ENCODE results near the gene C16orf74.
A peak's percentile ranks its signal among the peaks of the same experiment; 100 is the strongest.

Gene C16orf74

DNA sequence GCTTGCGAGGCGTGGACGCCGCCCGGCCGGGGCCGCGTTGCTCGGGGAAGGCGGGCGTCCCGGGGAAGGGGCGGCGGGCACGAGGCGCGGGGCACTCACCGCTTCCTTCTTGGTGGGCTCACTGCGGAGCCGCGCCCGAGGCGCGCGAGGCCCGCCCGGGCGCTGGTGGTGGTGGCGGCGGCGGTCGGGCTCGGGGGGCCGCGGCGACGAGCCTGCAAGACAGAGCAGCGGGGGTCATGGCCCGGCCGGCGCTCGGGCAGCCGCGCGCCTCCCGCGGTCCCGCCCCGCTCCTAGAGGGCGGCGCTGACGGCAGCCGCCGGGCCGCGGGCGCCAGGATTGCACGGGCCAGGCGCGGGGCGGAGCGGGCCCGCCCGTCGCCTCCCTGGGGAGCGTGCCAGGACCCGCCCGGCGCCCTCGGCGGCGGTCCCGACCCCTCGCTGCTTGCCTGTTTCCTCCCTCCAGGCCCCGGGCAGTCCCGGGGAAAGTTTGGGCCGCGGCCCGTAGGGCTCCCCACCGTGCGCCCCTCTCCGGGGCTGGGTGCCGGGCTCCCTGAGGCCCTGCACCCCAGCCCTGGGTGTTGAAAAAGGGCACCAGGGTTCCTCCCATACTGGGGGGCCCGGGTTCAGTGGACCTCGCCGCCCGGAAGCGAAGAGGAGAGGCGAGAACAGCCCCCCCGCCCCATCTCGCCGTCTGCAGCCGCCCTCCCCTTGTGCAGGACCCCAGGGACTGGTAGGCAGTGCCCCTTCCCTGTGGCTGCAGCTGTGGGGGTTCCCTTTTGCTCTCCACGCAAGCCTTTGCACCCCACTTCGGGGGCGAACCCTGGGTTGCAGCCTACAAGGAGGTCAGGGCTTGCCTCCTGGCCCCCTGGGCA is at the start of gene C16orf74:
Gene C16orf74 (minus strand): TSS at position 270 of the 871 bp plus-strand sequence. CDS start 15,879 bp downstream, outside the sequence.
- H3K27ac ChIP-seq (ENCODE audit: low read depth in 2 of 2, low read length in 2 of 2) = peak within 1 kb of the TSS in 1 of 2 donors; percentile 32
- H3K4me1 ChIP-seq (ENCODE audit: control insufficient read depth in 2 of 2, insufficient read depth in 2 of 2, low read length in 2 of 2) = peaks cover 18 to 36% of the 10 kb centered on the region in 2 donors
- H3K9me3 ChIP-seq (ENCODE audit: control insufficient read depth in 2 of 2, low read length in 2 of 2) = no peaks in the 10 kb centered on the region
- peaks cover 14 to 38% of the 10 kb centered on the region in 2 donors for H3K27me3 ChIP-seq (ENCODE audit: control insufficient read depth in 2 of 2, insufficient read depth in 2 of 2, low read length in 2 of 2)
- peak within 1 kb of the TSS; percentile 37 to 66 for H3K4me3 ChIP-seq (ENCODE audit: low read length in 2 of 2)
- H3K9ac ChIP-seq (ENCODE audit: low read depth in 1 of 2, low read length in 2 of 2) = peak within 1 kb of the TSS in 1 of 2 donors; percentile 24
- no peaks in the 10 kb centered on the region for H3K36me3 ChIP-seq (ENCODE audit: control insufficient read depth in 2 of 2, insufficient read depth in 2 of 2, low read length in 2 of 2)

DNA sequence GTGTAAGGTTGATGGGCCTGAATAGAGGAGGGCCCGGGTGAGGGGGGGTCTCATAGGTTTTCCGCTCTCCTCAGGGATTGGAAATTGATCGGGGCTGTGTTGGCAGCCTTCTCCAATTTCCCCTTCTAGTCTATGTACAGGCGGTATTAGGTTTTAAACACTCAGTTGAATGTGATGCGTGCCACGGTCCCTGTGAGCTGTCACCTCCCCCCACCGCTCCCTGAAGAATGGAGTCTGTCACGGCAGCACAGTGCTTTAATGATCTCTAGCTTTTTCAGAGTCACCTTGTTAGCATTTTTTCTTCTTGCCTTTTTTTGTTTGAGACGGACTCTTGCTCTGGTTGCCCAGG is 49.4 kb upstream of the C16orf74 start:
- Histone ChIP-seq H3K27ac (ENCODE audit: low read depth in 2 of 2, low read length in 2 of 2) (peak overlapping the region; percentile 88 to 93), H3K36me3 (ENCODE audit: control insufficient read depth in 2 of 2, insufficient read depth in 2 of 2, low read length in 2 of 2) (peaks cover 46 to 51% of the 10 kb centered on the region in 2 donors), H3K4me3 (ENCODE audit: low read length in 2 of 2) (peak overlapping the region; percentile 90 to 92), H3K9ac (ENCODE audit: low read depth in 1 of 2, low read length in 2 of 2) (peak overlapping the region; percentile 93 to 98), H3K27me3 (ENCODE audit: control insufficient read depth in 2 of 2, insufficient read depth in 2 of 2, low read length in 2 of 2) (no peaks in the 10 kb centered on the region), H3K4me1 (ENCODE audit: control insufficient read depth in 2 of 2, insufficient read depth in 2 of 2, low read length in 2 of 2) (peaks cover 14 to 22% of the 10 kb centered on the region in 2 donors), H3K9me3 (ENCODE audit: control insufficient read depth in 2 of 2, low read length in 2 of 2) (no peaks in the 10 kb centered on the region)

GRCh38 chr16:85799497-85800320 is 48.8 kb upstream of the C16orf74 start, which contains the start of the genes COX4I1 and EMC8:
Gene COX4I1, plus strand, starts transcription at chr16:85799695. Its CDS starts 1,511 bp downstream, at chr16:85801206.
Gene EMC8, minus strand, starts transcription at chr16:85799544. Its CDS starts 249 bp downstream, at chr16:85799295.
- Histone ChIP-seq H3K27ac (ENCODE audit: low read depth in 2 of 2, low read length in 2 of 2) (peak within 1 kb of the TSS; percentile 88 to 93), H3K36me3 (ENCODE audit: control insufficient read depth in 2 of 2, insufficient read depth in 2 of 2, low read length in 2 of 2) (peaks cover 40 to 48% of the 10 kb centered on the region in 2 donors)

GRCh38 chr16:85798901-85799496 is 48.1 kb upstream of the C16orf74 start:
- Histone ChIP-seq H3K27ac (ENCODE audit: low read depth in 2 of 2, low read length in 2 of 2) (peak overlapping the region; percentile 29 to 61), H3K9me3 (ENCODE audit: control insufficient read depth in 2 of 2, low read length in 2 of 2) (no peaks in the 10 kb centered on the region), H3K4me3 (ENCODE audit: low read length in 2 of 2) (peak overlapping the region; percentile 90 to 92), H3K27me3 (ENCODE audit: control insufficient read depth in 2 of 2, insufficient read depth in 2 of 2, low read length in 2 of 2) (no peaks in the 10 kb centered on the region), H3K9ac (ENCODE audit: low read depth in 1 of 2, low read length in 2 of 2) (peak overlapping the region; percentile 79 to 98), H3K4me1 (ENCODE audit: control insufficient read depth in 2 of 2, insufficient read depth in 2 of 2, low read length in 2 of 2) (peaks cover 14 to 22% of the 10 kb centered on the region in 2 donors), H3K36me3 (ENCODE audit: control insufficient read depth in 2 of 2, insufficient read depth in 2 of 2, low read length in 2 of 2) (peaks cover 37 to 47% of the 10 kb centered on the region in 2 donors)

More at GRCh38 chr16:85799497-85800320, 48.8 kb upstream of the C16orf74 start, which contains the start of the genes COX4I1 and EMC8:
- H3K9me3 ChIP-seq (ENCODE audit: control insufficient read depth in 2 of 2, low read length in 2 of 2) = no peaks in the 10 kb centered on the region
- peak within 1 kb of the TSS; percentile 93 to 98 for H3K9ac ChIP-seq (ENCODE audit: low read depth in 1 of 2, low read length in 2 of 2)
- peaks cover 14 to 22% of the 10 kb centered on the region in 2 donors for H3K4me1 ChIP-seq (ENCODE audit: control insufficient read depth in 2 of 2, insufficient read depth in 2 of 2, low read length in 2 of 2)
- no peaks in the 10 kb centered on the region for H3K27me3 ChIP-seq (ENCODE audit: control insufficient read depth in 2 of 2, insufficient read depth in 2 of 2, low read length in 2 of 2)
- H3K4me3 ChIP-seq (ENCODE audit: low read length in 2 of 2) = peak within 1 kb of the TSS; percentile 90 to 92

GRCh38 chr16:85798283-85798776 is 47.4 kb upstream of the C16orf74 start:
- Histone ChIP-seq H3K27ac (ENCODE audit: low read depth in 2 of 2, low read length in 2 of 2) (no peak overlapping the region), H3K36me3 (ENCODE audit: control insufficient read depth in 2 of 2, insufficient read depth in 2 of 2, low read length in 2 of 2) (peaks cover 33 to 40% of the 10 kb centered on the region in 2 donors), H3K4me1 (ENCODE audit: control insufficient read depth in 2 of 2, insufficient read depth in 2 of 2, low read length in 2 of 2) (peaks cover 14 to 22% of the 10 kb centered on the region in 2 donors), H3K9ac (ENCODE audit: low read depth in 1 of 2, low read length in 2 of 2) (peak overlapping the region; percentile 79 to 98), H3K4me3 (ENCODE audit: low read length in 2 of 2) (peak overlapping the region; percentile 90 to 92), H3K9me3 (ENCODE audit: control insufficient read depth in 2 of 2, low read length in 2 of 2) (no peaks in the 10 kb centered on the region), H3K27me3 (ENCODE audit: control insufficient read depth in 2 of 2, insufficient read depth in 2 of 2, low read length in 2 of 2) (no peaks in the 10 kb centered on the region)

DNA sequence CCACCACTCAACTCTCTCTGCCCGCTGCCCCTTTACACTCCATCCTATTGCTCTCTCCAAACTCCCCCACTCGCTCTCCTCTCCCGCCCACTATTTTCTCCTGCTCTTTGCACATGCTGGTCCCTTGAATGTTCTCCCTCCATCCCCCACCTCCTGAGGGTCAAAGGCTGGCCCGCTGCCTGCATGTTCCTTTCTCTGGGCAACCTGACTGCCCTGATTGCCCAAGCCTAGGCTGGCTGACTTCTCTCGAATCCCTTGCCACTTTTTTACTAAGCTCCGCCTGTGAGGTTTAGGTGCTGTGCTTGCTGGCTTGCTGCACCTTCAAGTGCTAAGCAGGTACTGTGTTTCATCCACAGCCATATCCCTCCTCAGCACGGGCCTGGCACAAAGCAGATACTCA is 45.7 kb upstream of the C16orf74 start:
- no peak overlapping the region for H3K27ac ChIP-seq (ENCODE audit: low read depth in 2 of 2, low read length in 2 of 2)
- H3K9ac ChIP-seq (ENCODE audit: low read depth in 1 of 2, low read length in 2 of 2) = no peak overlapping the region
- peaks cover 14 to 22% of the 10 kb centered on the region in 2 donors for H3K4me1 ChIP-seq (ENCODE audit: control insufficient read depth in 2 of 2, insufficient read depth in 2 of 2, low read length in 2 of 2)
- H3K4me3 ChIP-seq (ENCODE audit: low read length in 2 of 2) = no peak overlapping the region
- H3K9me3 ChIP-seq (ENCODE audit: control insufficient read depth in 2 of 2, low read length in 2 of 2) = no peaks in the 10 kb centered on the region
- no peaks in the 10 kb centered on the region for H3K27me3 ChIP-seq (ENCODE audit: control insufficient read depth in 2 of 2, insufficient read depth in 2 of 2, low read length in 2 of 2)
- H3K36me3 ChIP-seq (ENCODE audit: control insufficient read depth in 2 of 2, insufficient read depth in 2 of 2, low read length in 2 of 2) = peaks cover 19 to 33% of the 10 kb centered on the region in 2 donors

- peaks cover 14 to 20% of the 10 kb centered on the region in 2 donors for H3K4me1 ChIP-seq (ENCODE audit: control insufficient read depth in 2 of 2, insufficient read depth in 2 of 2, low read length in 2 of 2)
- H3K4me3 ChIP-seq (ENCODE audit: low read length in 2 of 2) = no peak overlapping the region
- no peak overlapping the region for H3K9ac ChIP-seq (ENCODE audit: low read depth in 1 of 2, low read length in 2 of 2)
- no peaks in the 10 kb centered on the region for H3K27me3 ChIP-seq (ENCODE audit: control insufficient read depth in 2 of 2, insufficient read depth in 2 of 2, low read length in 2 of 2)
- no peak overlapping the region for H3K27ac ChIP-seq (ENCODE audit: low read depth in 2 of 2, low read length in 2 of 2)
- peaks cover 15 to 30% of the 10 kb centered on the region in 2 donors for H3K36me3 ChIP-seq (ENCODE audit: control insufficient read depth in 2 of 2, insufficient read depth in 2 of 2, low read length in 2 of 2)
- H3K9me3 ChIP-seq (ENCODE audit: control insufficient read depth in 2 of 2, low read length in 2 of 2) = no peaks in the 10 kb centered on the region
These were observed 45.3 kb upstream of the C16orf74 start for GRCh38 chr16:85796152-85796551.

- no peak overlapping the region for H3K27ac ChIP-seq (ENCODE audit: low read depth in 2 of 2, low read length in 2 of 2)
- H3K9ac ChIP-seq (ENCODE audit: low read depth in 1 of 2, low read length in 2 of 2) = no peak overlapping the region
- no peak overlapping the region for H3K4me3 ChIP-seq (ENCODE audit: low read length in 2 of 2)
- no peaks in the 10 kb centered on the region for H3K27me3 ChIP-seq (ENCODE audit: control insufficient read depth in 2 of 2, insufficient read depth in 2 of 2, low read length in 2 of 2)
- H3K4me1 ChIP-seq (ENCODE audit: control insufficient read depth in 2 of 2, insufficient read depth in 2 of 2, low read length in 2 of 2) = peaks cover 10 to 12% of the 10 kb centered on the region in 2 donors
- H3K9me3 ChIP-seq (ENCODE audit: control insufficient read depth in 2 of 2, low read length in 2 of 2) = no peaks in the 10 kb centered on the region
- H3K36me3 ChIP-seq (ENCODE audit: control insufficient read depth in 2 of 2, insufficient read depth in 2 of 2, low read length in 2 of 2) = peaks cover 14 to 30% of the 10 kb centered on the region in 2 donors
These were observed 43.8 kb upstream of the C16orf74 start for GRCh38 chr16:85794696-85795095.

- H3K9ac ChIP-seq (ENCODE audit: low read depth in 1 of 2, low read length in 2 of 2) = no peak overlapping the region
- H3K4me3 ChIP-seq (ENCODE audit: low read length in 2 of 2) = no peak overlapping the region
- no peak overlapping the region for H3K27ac ChIP-seq (ENCODE audit: low read depth in 2 of 2, low read length in 2 of 2)
- no peaks in the 10 kb centered on the region for H3K27me3 ChIP-seq (ENCODE audit: control insufficient read depth in 2 of 2, insufficient read depth in 2 of 2, low read length in 2 of 2)
- H3K36me3 ChIP-seq (ENCODE audit: control insufficient read depth in 2 of 2, insufficient read depth in 2 of 2, low read length in 2 of 2) = peaks cover 17 to 33% of the 10 kb centered on the region in 2 donors
- peaks cover 9% of the 10 kb centered on the region in 2 donors for H3K4me1 ChIP-seq (ENCODE audit: control insufficient read depth in 2 of 2, insufficient read depth in 2 of 2, low read length in 2 of 2)
- H3K9me3 ChIP-seq (ENCODE audit: control insufficient read depth in 2 of 2, low read length in 2 of 2) = no peaks in the 10 kb centered on the region
These were observed 42.9 kb upstream of the C16orf74 start for GRCh38 chr16:85793662-85794298.

Measured in mucosa of rectum (tissue), 2 donors.